AG04449 (cell line): Measurements from ENCODE around the gene CCNQ.

Experiments
- CTCF ChIA-PET: fragments of 350-600 bp; formaldehyde crosslinking; extraction: SDS; loops from one replicate; lab custom pipeline; 2021; ENCODE audit warnings: antibody characterized with exemption; lab: Yijun Ruan, JAX
- POLR2A ChIA-PET: fragments of 400-600, 350-600 bp; formaldehyde crosslinking; extraction: SDS; loops from one replicate; lab custom pipeline; 2020; ENCODE audit warnings: antibody characterized with exemption, inconsistent platforms; lab: Yijun Ruan, JAX
- DNase-seq: peaks from one replicate; pipeline ENCODE4 v3.0.0-alpha.2; 2010; ENCODE audit warnings: low read depth, low spot score
- H3K4me3 ChIP-seq: 2 replicates; pipeline ENCODE4 v1.5.1; 2011; ENCODE audit warnings: low read depth, mild to moderate bottlenecking, control low read depth, low read length
- CTCF ChIP-seq: IDR thresholded peaks from one replicate; pipeline ENCODE4 v1.5.1; 2011; ENCODE audit warnings: mild to moderate bottlenecking, moderate library complexity, low read length, control low read depth, inconsistent platforms; ENCODE audit not compliant: insufficient read depth; ENCODE audit errors: missing control alignments

CCNQ gene

GRCh38 chrX:153644356-153645125, 45.6 kb upstream of the CCNQ start:
- no peak overlapping the region for H3K4me3 ChIP-seq
- DNase-seq = no peak
- POLR2A ChIA-PET = no interaction called here

GRCh38 chrX:153643431-153644351, 44.8 kb upstream of the CCNQ start:
- ChIA-PET POLR2A (no interaction called here), CTCF (interaction anchor here (0.6 to 3.2 kb wide), 6 partner anchors 12 to 104 kb away, joined by 3 to 12 read pairs (median 3); no protein-coding TSS in a partner anchor)
- peak overlapping the region; percentile 15; the same call in 1 of the 2 replicates for H3K4me3 ChIP-seq
- TF ChIP-seq CTCF = no peak
- no peak for DNase-seq

More at GRCh38 chrX:153644356-153645125, 45.6 kb upstream of the CCNQ start:
- no peak for TF ChIP-seq CTCF
- CTCF ChIA-PET = interaction anchor here (0.6 to 3.2 kb wide), 4 partner anchors 14 to 105 kb away, joined by 3 to 12 read pairs (median 3); no protein-coding TSS in a partner anchor

GRCh38 chrX:153642655-153643430, 43.9 kb upstream of the CCNQ start:
- TF ChIP-seq CTCF = no peak
- H3K4me3 ChIP-seq = no peak overlapping the region
- no peak for DNase-seq
- CTCF ChIA-PET = interaction anchor here (1.4 to 3.2 kb wide), 3 partner anchors 11 to 103 kb away, joined by 3 to 12 read pairs (median 6); no protein-coding TSS in a partner anchor
- POLR2A ChIA-PET = no interaction called here

GRCh38 chrX:153642051-153642654, 43.2 kb upstream of the CCNQ start:
- TF ChIP-seq CTCF = no peak
- DNase-seq = no peak
- H3K4me3 ChIP-seq = no peak overlapping the region
- POLR2A ChIA-PET = no interaction called here
- CTCF ChIA-PET = interaction anchor here (1.4 to 1.6 kb wide), 2 partner anchors 10 to 23 kb away, joined by 3 to 6 read pairs; no protein-coding TSS in a partner anchor

- DNase-seq = no peak
- no peak overlapping the region for H3K4me3 ChIP-seq
- ChIA-PET CTCF (no interaction called here), POLR2A (no interaction called here)
- no peak for TF ChIP-seq CTCF
These were observed 42.7 kb upstream of the CCNQ start for GRCh38 chrX:153641627-153642026.
